ENCODE measurements around the gene DSG3. TPM values are rescaled to one million over a fixed set of nuclear protein-coding genes. Genes with fewer than 3 reads are reported as not detected.
A peak's percentile ranks its signal among the peaks of the same experiment; 100 is the strongest.

The DSG3 gene
- total RNA-seq, 6 donors from 2014 or later = not detected

- Histone ChIP-seq H3K4me1 (no peaks in the 10 kb centered on the region), H3K4me3 (no peak overlapping the region), H3K36me3 (no peaks in the 10 kb centered on the region), H3K27ac (no peak overlapping the region), H3K27me3 (no peaks in the 10 kb centered on the region), H3K9me3 (no peaks in the 10 kb centered on the region)
- WGBS, 2 donors = 78 to 82% methylated on average over 4 of the region's 4 CpGs
- DNase-seq (no peak), ATAC-seq (ENCODE audit: low FRiP score in 2 of 2) (peak in 1 of 2 donors; percentile 57)
- TF ChIP-seq, protein P1, sequence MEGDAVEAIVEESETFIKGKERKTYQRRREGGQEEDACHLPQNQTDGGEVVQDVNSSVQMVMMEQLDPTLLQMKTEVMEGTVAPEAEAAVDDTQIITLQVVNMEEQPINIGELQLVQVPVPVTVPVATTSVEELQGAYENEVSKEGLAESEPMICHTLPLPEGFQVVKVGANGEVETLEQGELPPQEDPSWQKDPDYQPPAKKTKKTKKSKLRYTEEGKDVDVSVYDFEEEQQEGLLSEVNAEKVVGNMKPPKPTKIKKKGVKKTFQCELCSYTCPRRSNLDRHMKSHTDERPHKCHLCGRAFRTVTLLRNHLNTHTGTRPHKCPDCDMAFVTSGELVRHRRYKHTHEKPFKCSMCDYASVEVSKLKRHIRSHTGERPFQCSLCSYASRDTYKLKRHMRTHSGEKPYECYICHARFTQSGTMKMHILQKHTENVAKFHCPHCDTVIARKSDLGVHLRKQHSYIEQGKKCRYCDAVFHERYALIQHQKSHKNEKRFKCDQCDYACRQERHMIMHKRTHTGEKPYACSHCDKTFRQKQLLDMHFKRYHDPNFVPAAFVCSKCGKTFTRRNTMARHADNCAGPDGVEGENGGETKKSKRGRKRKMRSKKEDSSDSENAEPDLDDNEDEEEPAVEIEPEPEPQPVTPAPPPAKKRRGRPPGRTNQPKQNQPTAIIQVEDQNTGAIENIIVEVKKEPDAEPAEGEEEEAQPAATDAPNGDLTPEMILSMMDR (IDR thresholded peaks at IDR 0.05) = no peak
- no peak for TF ChIP-seq POLR2AphosphoS5 (IDR thresholded peaks at IDR 0.05)
- TF ChIP-seq EP300 (IDR thresholded peaks at IDR 0.05) = no peak
- TF ChIP-seq POLR2A (IDR thresholded peaks at IDR 0.05) = no peak
These were observed 65.8 kb downstream of the DSG3 start for GRCh38 chr18:31513189-31513935.

- Histone ChIP-seq H3K27ac (no peak overlapping the region), H3K27me3 (no peaks in the 10 kb centered on the region), H3K4me1 (no peaks in the 10 kb centered on the region), H3K4me3 (no peak overlapping the region), H3K9me3 (no peaks in the 10 kb centered on the region), H3K36me3 (no peaks in the 10 kb centered on the region)
- TF ChIP-seq EP300 (IDR thresholded peaks at IDR 0.05) = no peak
- WGBS, 2 donors = 86 to 91% methylated on average over 3 of the region's 3 CpGs
- ATAC-seq (ENCODE audit: low FRiP score in 2 of 2) = no peak
- DNase-seq = no peak
These were observed 68.9 kb downstream of the DSG3 start for GRCh38 chr18:31516437-31516836.

- H3K27me3 ChIP-seq = no peaks in the 10 kb centered on the region
- 84 to 91% methylated on average over 7 of the region's 7 CpGs for WGBS, 2 donors
- H3K27ac ChIP-seq = no peak overlapping the region
- no peak for ATAC-seq (ENCODE audit: low FRiP score in 2 of 2)
- H3K9me3 ChIP-seq = no peaks in the 10 kb centered on the region
- H3K4me3 ChIP-seq = no peak overlapping the region
- no peaks in the 10 kb centered on the region for H3K4me1 ChIP-seq
- TF ChIP-seq POLR2AphosphoS5 (IDR thresholded peaks at IDR 0.05) (no peak), POLR2A (IDR thresholded peaks at IDR 0.05) (no peak), EP300 (IDR thresholded peaks at IDR 0.05) (no peak)
- TF ChIP-seq, protein P1 (IDR thresholded peaks at IDR 0.05) = no peak
- DNase-seq = no peak
- H3K36me3 ChIP-seq = no peaks in the 10 kb centered on the region
These were observed 78.8 kb downstream of the DSG3 start for GRCh38 chr18:31526374-31526773.

Other genes with a start within 250 kb of the DSG3 start
- not detected for gene DSG1, start 129.6 kb upstream of the DSG3 start, total RNA-seq
- not detected for gene DSG4, start 71.0 kb upstream of the DSG3 start, total RNA-seq
- gene DSG2, start 50.4 kb downstream of the DSG3 start, total RNA-seq = 10 to 100 TPM in 4 of 6 donors, 1 to 10 TPM in 2; 5.2 to 55.4 (median 26.8) TPM
- 1 to 10 TPM in 1 of 6 donors, under 1 TPM in 1, not detected in 4; 0.86 to 2.4 TPM for gene TTR, start 144.1 kb downstream of the DSG3 start, total RNA-seq
- gene B4GALT6, start 236.8 kb downstream of the DSG3 start, total RNA-seq = 1 to 10 TPM in 4 of 6 donors, under 1 TPM in 1, not detected in 1; 0.55 to 3.4 (median 1.8) TPM

Measured in upper lobe of left lung (tissue), 6 donors.